Trophoblast cell (in vitro differentiated cells and primary cell): ENCODE data around the gene PRKCH.

Experiments used
- DNase-seq, 2 donors: peaks; one replicate each; pipeline ENCODE4 v3.0.0-alpha.2; 2016
- H2AFZ ChIP-seq: 2 replicates; pipeline ENCODE4 v1.6.1; 2013; ENCODE audit warnings: low read length, moderate library complexity, mild to moderate bottlenecking; ENCODE audit not compliant: insufficient read depth, poor library complexity
- H2AK5ac ChIP-seq: 2 replicates; pipeline ENCODE4 v1.6.1; 2013; ENCODE audit warnings: mild to moderate bottlenecking, low read length
- H2BK120ac ChIP-seq: 2 replicates; pipeline ENCODE4 v1.6.1; 2013; ENCODE audit warnings: low read length, mild to moderate bottlenecking, moderate library complexity; ENCODE audit not compliant: insufficient read depth, poor library complexity
- H2BK12ac ChIP-seq: 2 replicates; pipeline ENCODE4 v1.6.1; 2013; ENCODE audit warnings: mild to moderate bottlenecking, low read length, moderate library complexity
- H2BK5ac ChIP-seq: 2 replicates; pipeline ENCODE4 v1.6.1; 2013; ENCODE audit warnings: low read length, low read depth, moderate library complexity, mild to moderate bottlenecking; ENCODE audit not compliant: poor library complexity
- H3K14ac ChIP-seq: 2 replicates; pipeline ENCODE4 v1.6.1; 2013; ENCODE audit warnings: mild to moderate bottlenecking, low read length
- H3K18ac ChIP-seq: 2 replicates; pipeline ENCODE4 v1.6.1; 2013; ENCODE audit warnings: mild to moderate bottlenecking, low read length
- H3K23ac ChIP-seq: 2 replicates; pipeline ENCODE4 v1.6.1; 2013; ENCODE audit warnings: low read length
- H3K27ac ChIP-seq: 2 replicates; pipeline ENCODE4 v1.5.1; 2013; ENCODE audit warnings: low read depth, mild to moderate bottlenecking, inconsistent platforms, low read length, moderate library complexity
- H3K27me3 ChIP-seq: 2 replicates; pipeline ENCODE4 v1.6.1; 2013; ENCODE audit warnings: inconsistent platforms, mild to moderate bottlenecking, low read length, moderate library complexity; ENCODE audit not compliant: insufficient read depth
- H3K36me3 ChIP-seq, 2 experiments: 1 replicate in 1 of 2; 2 replicates in 1 of 2; pipeline ENCODE4 v1.6.1; 2013; ENCODE audit warnings: low read length in 2 of 2, mild to moderate bottlenecking in 2 of 2, moderate library complexity in 1 of 2; ENCODE audit not compliant: insufficient read depth in 2 of 2, control insufficient read depth in 1 of 2
- H3K4ac ChIP-seq: 2 replicates; pipeline ENCODE4 v1.6.1; 2013; ENCODE audit warnings: low read depth, mild to moderate bottlenecking, low read length, moderate library complexity
- H3K4me1 ChIP-seq, 2 experiments: 1 replicate in 1 of 2; 2 replicates in 1 of 2; pipeline ENCODE4 v1.6.1; 2013; ENCODE audit warnings: low read length in 2 of 2, mild to moderate bottlenecking in 2 of 2, moderate library complexity in 1 of 2; ENCODE audit not compliant: insufficient read depth in 2 of 2, control insufficient read depth in 1 of 2
- H3K4me2 ChIP-seq: 2 replicates; pipeline ENCODE4 v1.6.1; 2013; ENCODE audit warnings: inconsistent platforms, mild to moderate bottlenecking, low read length, moderate library complexity
- H3K4me3 ChIP-seq: 2 replicates; pipeline ENCODE4 v1.5.1; 2013; ENCODE audit warnings: mild to moderate bottlenecking, low read depth, low read length, inconsistent platforms
- H3K79me1 ChIP-seq: one replicate; pipeline ENCODE4 v1.6.1; 2013; ENCODE audit warnings: low read length
- H3K79me2 ChIP-seq: 2 replicates; pipeline ENCODE4 v1.6.1; 2013; ENCODE audit warnings: low read length, mild to moderate bottlenecking; ENCODE audit not compliant: control insufficient read depth, insufficient read depth, poor library complexity
- H3K9ac ChIP-seq: 2 replicates; pipeline ENCODE4 v1.6.1; 2013; ENCODE audit warnings: mild to moderate bottlenecking, low read length
- H3K9me3 ChIP-seq: 2 replicates; pipeline ENCODE4 v1.6.1; 2013; ENCODE audit warnings: low read depth, mild to moderate bottlenecking, control low read depth, inconsistent platforms, low read length; ENCODE audit not compliant: insufficient read depth
- H4K12ac ChIP-seq: 2 replicates; pipeline ENCODE4 v1.6.1; 2013; ENCODE audit warnings: low read depth, mild to moderate bottlenecking, low read length, moderate library complexity
- H4K8ac ChIP-seq: 2 replicates; pipeline ENCODE4 v1.6.1; 2013; ENCODE audit warnings: low read depth, mild to moderate bottlenecking, low read length, moderate library complexity
- H4K91ac ChIP-seq: one replicate; pipeline ENCODE4 v1.6.1; 2013; ENCODE audit warnings: low read depth, mild to moderate bottlenecking, low read length, moderate library complexity
- WGBS: extraction: QIAGEN DNeasy Blood & Tissue Kit; methylation state at CpG from one replicate; pipeline ENCODE4 v1.1.7; 2013; ENCODE audit warnings: missing lambda C conversion rate; ENCODE audit not compliant: insufficient read length, insufficient coverage; ENCODE audit errors: extremely low coverage; 5-methylcytosine and 5-hydroxymethylcytosine counted together

PRKCH gene

DNA sequence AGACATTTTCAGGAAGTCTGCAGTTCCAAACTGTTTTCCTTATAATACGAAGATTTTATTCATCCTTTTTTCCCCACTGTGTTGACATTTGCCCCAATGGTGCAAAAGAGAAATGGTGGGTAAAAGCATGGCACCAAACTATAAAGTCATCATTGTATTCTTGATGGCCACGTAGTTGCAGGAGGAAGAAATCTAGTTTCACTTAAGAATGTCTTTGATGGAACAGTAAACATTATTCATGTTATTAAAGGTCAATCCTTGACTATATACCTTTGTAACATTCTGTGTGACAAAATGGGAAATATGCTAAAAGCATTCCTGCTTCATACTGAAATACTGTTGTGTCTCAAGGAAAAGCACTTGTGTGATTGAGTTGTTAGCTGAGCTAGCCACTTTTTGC lies 80.1 kb downstream of the PRKCH start:
- no peak overlapping the region for H3K14ac ChIP-seq
- no peak overlapping the region for H2AK5ac ChIP-seq
- no peak overlapping the region for H2BK12ac ChIP-seq
- peaks cover 14% of the 10 kb centered on the region in 2 experiments for H3K4me1 ChIP-seq
- no peaks in the 10 kb centered on the region for H3K9me3 ChIP-seq
- no peak overlapping the region for H2BK5ac ChIP-seq
- no peak overlapping the region for H2BK120ac ChIP-seq
- peaks cover 5% of the 10 kb centered on the region for H3K79me2 ChIP-seq
- no peaks in the 10 kb centered on the region for H3K36me3 ChIP-seq
- no peak overlapping the region for H4K91ac ChIP-seq
- no peaks in the 10 kb centered on the region for H3K27me3 ChIP-seq
- no peak overlapping the region for H3K23ac ChIP-seq
- H4K8ac ChIP-seq: no peak overlapping the region
- H3K4me2 ChIP-seq: no peak overlapping the region
- H3K4me3 ChIP-seq: no peak overlapping the region
- H3K4ac ChIP-seq: no peak overlapping the region
- H3K9ac ChIP-seq: no peak overlapping the region
- H2AFZ ChIP-seq: no peak overlapping the region
- no peak overlapping the region for H4K12ac ChIP-seq
- no peak overlapping the region for H3K18ac ChIP-seq
- WGBS: no CpG with 5 or more reads among the region's 2 CpGs
- H3K79me1 ChIP-seq: peaks cover 17% of the 10 kb centered on the region
- H3K27ac ChIP-seq: no peak overlapping the region
- DNase-seq: no peak

DNA sequence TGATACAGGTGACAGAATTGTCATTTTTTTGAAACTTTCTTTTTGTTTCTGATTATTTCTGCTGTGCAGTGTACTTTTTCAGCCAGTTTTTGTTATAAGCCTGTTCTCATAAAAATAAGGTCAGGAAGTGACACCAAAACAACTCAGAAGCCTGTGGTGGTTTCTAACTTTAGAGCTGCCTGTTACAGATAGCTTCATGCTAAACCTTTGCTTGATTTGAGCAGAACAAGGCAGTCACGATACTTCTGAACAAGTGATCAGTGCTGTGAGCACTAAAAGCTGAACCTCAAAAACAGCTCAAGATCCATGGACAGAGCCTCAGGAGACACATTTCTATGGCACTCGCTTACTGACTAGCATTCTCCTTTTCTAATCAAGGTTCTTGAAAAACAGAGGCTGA lies 82.0 kb downstream of the PRKCH start:
- H3K18ac ChIP-seq: no peak overlapping the region
- peaks cover 26 to 29% of the 10 kb centered on the region in 2 experiments for H3K4me1 ChIP-seq
- no CpG with 5 or more reads among the region's 2 CpGs for WGBS
- peaks cover 33% of the 10 kb centered on the region for H3K79me1 ChIP-seq
- peak overlapping the region; percentile 11 for H3K27ac ChIP-seq
- H3K4me3 ChIP-seq: no peak overlapping the region
- H2AK5ac ChIP-seq: peak overlapping the region; percentile 49
- H3K9ac ChIP-seq: no peak overlapping the region
- peak overlapping the region; percentile 19 for H3K4ac ChIP-seq
- H2BK12ac ChIP-seq: peak overlapping the region; percentile 55
- H3K4me2 ChIP-seq: no peak overlapping the region
- no peaks in the 10 kb centered on the region for H3K36me3 ChIP-seq
- no peak overlapping the region for H4K8ac ChIP-seq
- peak overlapping the region; percentile 47 for H2BK120ac ChIP-seq
- H3K27me3 ChIP-seq: no peaks in the 10 kb centered on the region
- H3K23ac ChIP-seq: no peak overlapping the region
- peak overlapping the region; percentile 32 for H4K91ac ChIP-seq
- no peak overlapping the region for H2BK5ac ChIP-seq
- peaks cover 5% of the 10 kb centered on the region for H3K79me2 ChIP-seq
- no peak overlapping the region for H2AFZ ChIP-seq
- no peak for DNase-seq
- no peak overlapping the region for H4K12ac ChIP-seq
- peak overlapping the region; percentile 28 for H3K14ac ChIP-seq
- no peaks in the 10 kb centered on the region for H3K9me3 ChIP-seq

DNA sequence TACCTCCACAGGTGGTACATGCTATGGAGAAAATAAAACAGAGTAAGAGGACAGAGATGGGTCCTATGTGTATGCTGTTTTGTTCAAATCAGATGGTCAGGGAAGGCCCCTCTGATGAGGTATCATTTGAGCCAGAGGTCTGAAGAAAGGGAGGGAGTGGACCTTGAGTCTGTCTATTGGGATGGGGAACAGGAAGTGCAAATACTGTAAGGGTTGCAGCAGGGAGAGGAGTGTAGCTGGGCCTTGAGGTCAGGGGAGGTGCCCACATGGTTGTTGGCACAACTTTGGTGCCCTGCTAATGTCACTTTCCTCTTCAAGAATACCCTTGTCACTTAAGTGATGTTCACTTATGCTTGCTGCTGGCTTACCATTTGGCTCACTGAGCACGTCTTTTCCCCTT lies 83.3 kb downstream of the PRKCH start:
- no peak overlapping the region for H3K9ac ChIP-seq
- H3K79me2 ChIP-seq: peaks cover 8% of the 10 kb centered on the region
- peak overlapping the region; percentile 82 for H2BK120ac ChIP-seq
- H3K79me1 ChIP-seq: peaks cover 42% of the 10 kb centered on the region
- H2AK5ac ChIP-seq: peak overlapping the region; percentile 57
- peak overlapping the region; percentile 46 for H4K8ac ChIP-seq
- H4K91ac ChIP-seq: peak overlapping the region; percentile 86
- H4K12ac ChIP-seq: no peak overlapping the region
- H3K14ac ChIP-seq: peak overlapping the region; percentile 54
- peak overlapping the region; percentile 53 for H3K18ac ChIP-seq
- no peak overlapping the region for H3K4me3 ChIP-seq
- H3K27ac ChIP-seq: no peak overlapping the region
- H2BK12ac ChIP-seq: peak overlapping the region; percentile 93
- no peak overlapping the region for H3K23ac ChIP-seq
- H3K4ac ChIP-seq: peak overlapping the region; percentile 60
- H3K27me3 ChIP-seq: no peaks in the 10 kb centered on the region
- H2AFZ ChIP-seq: no peak overlapping the region
- no CpG with 5 or more reads among the region's 1 CpG for WGBS
- H3K4me1 ChIP-seq: peaks cover 36 to 39% of the 10 kb centered on the region in 2 experiments
- H3K4me2 ChIP-seq: no peak overlapping the region
- H2BK5ac ChIP-seq: peak overlapping the region; percentile 10
- H3K9me3 ChIP-seq: peaks cover 2% of the 10 kb centered on the region
- DNase-seq: no peak
- H3K36me3 ChIP-seq: no peaks in the 10 kb centered on the region

DNA sequence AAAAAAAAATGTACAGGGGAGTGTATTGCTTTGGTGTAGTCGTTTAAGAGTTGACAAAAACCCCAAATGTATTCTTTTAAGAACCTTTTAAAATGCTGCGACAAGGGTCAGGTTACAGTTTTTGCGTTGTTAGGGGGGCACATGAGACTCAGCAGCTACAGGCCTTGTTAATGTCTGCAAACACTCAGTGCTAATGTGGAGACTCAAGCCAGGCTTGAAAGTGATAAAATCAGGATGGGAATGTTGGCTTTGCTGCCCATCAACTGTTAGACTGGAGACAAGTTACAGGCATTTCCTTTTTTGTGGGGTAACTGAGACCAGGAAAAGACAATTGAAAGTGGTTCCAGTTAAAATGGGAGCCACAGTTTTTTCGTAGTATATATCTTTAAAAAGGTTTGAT lies 84.8 kb downstream of the PRKCH start:
- no CpG with 5 or more reads among the region's 4 CpGs for WGBS
- Histone ChIP-seq H3K27me3 (no peaks in the 10 kb centered on the region), H4K12ac (no peak overlapping the region)

More for the DNA sequence above, 84.8 kb downstream of the PRKCH start:
- Histone ChIP-seq H3K79me1 (peaks cover 43% of the 10 kb centered on the region), H3K9me3 (peaks cover 2% of the 10 kb centered on the region), H3K4me3 (no peak overlapping the region), H2BK12ac (no peak overlapping the region), H2BK120ac (no peak overlapping the region), H4K91ac (no peak overlapping the region), H3K36me3 (no peaks in the 10 kb centered on the region), H4K8ac (no peak overlapping the region), H3K4me1 (peaks cover 41 to 42% of the 10 kb centered on the region in 2 experiments), H3K23ac (no peak overlapping the region), H2AK5ac (no peak overlapping the region), H3K79me2 (peaks cover 6% of the 10 kb centered on the region), H2BK5ac (no peak overlapping the region), H3K14ac (no peak overlapping the region), H3K27ac (peak overlapping the region; percentile 100), H2AFZ (no peak overlapping the region), H3K9ac (no peak overlapping the region), H3K4ac (no peak overlapping the region), H3K4me2 (no peak overlapping the region), H3K18ac (no peak overlapping the region)
- DNase-seq: peak in 1 of 2 donors; percentile 45
